ENCODE measurements around the gene PIK3CG.

The PIK3CG gene

GRCh38 chr7:106862317-106863089, 2.6 kb upstream of the PIK3CG start:
- H3K4me3 ChIP-seq (ENCODE audit: low read depth, low read length): no peak overlapping the region
- TF ChIP-seq CTCF (IDR thresholded peaks at IDR 0.05; ENCODE audit: low read depth, low read length): no peak
- H3K9me3 ChIP-seq (ENCODE audit: severe bottlenecking): no peaks in the 10 kb centered on the region
- no peak overlapping the region for H3K27ac ChIP-seq
- H3K27me3 ChIP-seq (ENCODE audit: insufficient read depth, low read depth, severe bottlenecking): no peaks in the 10 kb centered on the region
- DNase-seq: no peak
- H3K36me3 ChIP-seq: no peaks in the 10 kb centered on the region

GRCh38 chr7:106863274-106863997, 1.6 kb upstream of the PIK3CG start:
- no peaks in the 10 kb centered on the region for H3K27me3 ChIP-seq (ENCODE audit: insufficient read depth, low read depth, severe bottlenecking)
- H3K36me3 ChIP-seq: no peaks in the 10 kb centered on the region
- DNase-seq: no peak
- H3K4me3 ChIP-seq (ENCODE audit: low read depth, low read length): no peak overlapping the region
- H3K27ac ChIP-seq: no peak overlapping the region
- H3K9me3 ChIP-seq (ENCODE audit: severe bottlenecking): no peaks in the 10 kb centered on the region
- TF ChIP-seq CTCF (IDR thresholded peaks at IDR 0.05; ENCODE audit: low read depth, low read length): no peak

GRCh38 chr7:106864298-106865081, 592 bp upstream of the PIK3CG start:
- Histone ChIP-seq H3K36me3 (no peaks in the 10 kb centered on the region), H3K27ac (no peak overlapping the region), H3K27me3 (ENCODE audit: insufficient read depth, low read depth, severe bottlenecking) (no peaks in the 10 kb centered on the region), H3K9me3 (ENCODE audit: severe bottlenecking) (no peaks in the 10 kb centered on the region), H3K4me3 (ENCODE audit: low read depth, low read length) (no peak overlapping the region)
- no peak for TF ChIP-seq CTCF (IDR thresholded peaks at IDR 0.05; ENCODE audit: low read depth, low read length)
- no peak for DNase-seq

GRCh38 chr7:106866298-106867281, 1.5 kb downstream of the PIK3CG start:
- no peaks in the 10 kb centered on the region for H3K36me3 ChIP-seq
- no peak overlapping the region for H3K4me3 ChIP-seq (ENCODE audit: low read depth, low read length)
- no peaks in the 10 kb centered on the region for H3K9me3 ChIP-seq (ENCODE audit: severe bottlenecking)
- no peaks in the 10 kb centered on the region for H3K27me3 ChIP-seq (ENCODE audit: insufficient read depth, low read depth, severe bottlenecking)
- TF ChIP-seq CTCF (IDR thresholded peaks at IDR 0.05; ENCODE audit: low read depth, low read length): no peak
- DNase-seq: no peak
- H3K27ac ChIP-seq: no peak overlapping the region
